HG02970 (cell line): ENCODE data around the gene C1GALT1C1L.
"Not testable (repeated sequence)": the region's sequence is repeated elsewhere in the genome, so short reads cannot be mapped to it uniquely, and the experiment has no call there.

ENCODE experiments used
- ATAC-seq: cut with Tn5 transposase; IDR thresholded peaks from one replicate; pipeline ENCODE4 v1.9.1; 2021; ENCODE audit warnings: mild to moderate bottlenecking, moderate library complexity, moderate number of reproducible peaks; ENCODE audit not compliant: unreplicated experiment, low FRiP score

C1GALT1C1L gene

DNA sequence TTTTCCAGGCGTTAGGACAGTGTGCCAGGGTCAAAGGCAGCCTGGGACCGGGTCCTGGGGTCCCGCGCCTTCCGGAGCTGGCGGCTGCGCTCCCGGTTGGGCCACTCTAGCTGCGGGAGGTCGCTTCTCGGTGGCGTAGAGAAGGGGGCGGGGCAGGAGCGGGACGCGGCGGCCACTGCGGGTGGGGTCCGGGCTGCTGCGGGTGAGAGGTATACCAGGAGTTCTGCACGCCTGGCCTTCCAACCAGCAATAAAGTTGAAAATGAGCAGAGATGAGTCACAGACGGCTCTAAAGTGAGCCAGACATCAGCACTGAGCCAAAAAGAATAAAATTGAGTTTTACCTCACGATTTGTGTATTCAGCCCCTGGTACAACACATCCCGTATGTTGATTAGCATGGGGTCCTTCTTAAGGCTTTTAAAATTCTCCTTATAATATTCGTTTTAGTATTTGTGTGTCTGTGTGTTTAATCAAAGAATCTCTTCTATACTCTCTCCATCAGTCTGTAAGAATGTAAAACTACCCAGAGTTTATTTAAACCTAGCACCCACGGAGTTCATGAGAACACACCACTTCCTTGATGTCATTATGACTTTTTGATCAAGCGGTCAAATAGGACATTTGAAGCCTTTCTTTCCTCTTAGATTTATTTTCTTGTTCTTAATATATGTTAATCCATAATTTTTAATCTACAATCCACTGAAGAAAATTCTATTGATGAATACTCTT, at the start of gene C1GALT1C1L:
TSS of gene C1GALT1C1L (minus strand) at position 108 of the 729 bp plus-strand sequence. CDS start at position 1, 107 bp downstream.
- no peak for ATAC-seq

DNA sequence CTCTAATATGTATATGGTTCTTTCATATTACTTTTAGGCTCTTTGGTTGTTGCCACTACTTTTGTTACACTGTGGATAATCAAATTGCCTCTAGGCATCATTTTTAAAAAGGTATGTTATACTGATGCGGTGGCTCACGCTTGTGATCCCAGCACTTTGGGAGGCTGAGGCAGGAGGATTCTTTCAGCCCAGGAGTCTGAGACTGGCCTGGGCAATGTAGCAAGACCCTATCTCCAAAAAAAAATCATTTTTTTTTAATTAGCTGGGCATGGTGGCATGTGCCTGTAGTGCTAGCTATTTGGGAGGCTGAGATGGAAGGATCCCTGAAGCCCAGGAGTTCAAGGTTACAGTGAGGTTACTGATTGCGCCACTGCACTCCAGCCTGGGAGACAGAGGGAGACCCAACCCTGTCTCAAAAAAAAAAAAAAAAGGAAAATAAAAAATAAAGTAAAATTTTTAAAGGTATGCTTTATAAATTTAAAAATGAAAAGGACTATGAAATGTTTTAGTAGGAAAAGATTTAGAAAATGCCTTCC, 49.5 kb upstream of the C1GALT1C1L start:
- ATAC-seq = no peak

DNA sequence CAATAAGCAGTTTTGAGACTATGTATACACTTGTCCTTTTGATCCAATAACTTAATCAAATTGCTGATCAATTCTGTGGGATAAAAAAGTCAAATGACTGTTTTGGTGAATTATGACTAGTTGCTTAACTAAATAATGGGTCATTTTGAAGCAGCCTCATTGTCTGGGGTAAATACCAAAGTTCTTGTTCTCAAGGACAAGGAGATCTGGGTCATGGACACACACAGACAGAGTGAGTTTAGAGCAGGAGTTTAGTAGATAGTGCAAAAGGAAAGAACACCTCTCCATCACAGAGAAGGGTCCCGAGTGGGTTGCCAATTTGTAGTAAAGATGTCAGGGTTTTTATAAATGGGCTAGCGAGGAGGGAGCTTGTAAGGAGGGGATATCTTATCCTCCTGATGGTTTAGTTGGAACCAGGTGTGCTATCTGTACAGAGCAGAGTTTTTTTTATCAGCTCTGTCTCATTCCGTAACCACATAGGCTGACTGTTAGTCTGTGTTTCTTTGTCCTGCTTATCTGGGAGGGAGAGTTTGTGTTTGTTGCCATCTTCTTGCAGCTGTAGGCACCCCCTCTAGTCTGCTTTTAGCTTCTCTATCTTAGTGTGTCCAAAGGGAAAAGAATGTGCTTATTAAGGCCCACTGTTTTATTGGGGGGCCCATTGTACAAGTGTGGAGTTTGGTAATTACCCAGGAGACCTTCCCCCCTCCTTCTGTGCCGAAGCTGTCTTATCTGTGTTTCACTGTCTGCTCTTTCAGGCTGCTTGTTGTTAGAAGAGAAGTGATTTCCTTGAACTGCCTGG, 48.7 kb upstream of the C1GALT1C1L start:
- no peak for ATAC-seq

DNA sequence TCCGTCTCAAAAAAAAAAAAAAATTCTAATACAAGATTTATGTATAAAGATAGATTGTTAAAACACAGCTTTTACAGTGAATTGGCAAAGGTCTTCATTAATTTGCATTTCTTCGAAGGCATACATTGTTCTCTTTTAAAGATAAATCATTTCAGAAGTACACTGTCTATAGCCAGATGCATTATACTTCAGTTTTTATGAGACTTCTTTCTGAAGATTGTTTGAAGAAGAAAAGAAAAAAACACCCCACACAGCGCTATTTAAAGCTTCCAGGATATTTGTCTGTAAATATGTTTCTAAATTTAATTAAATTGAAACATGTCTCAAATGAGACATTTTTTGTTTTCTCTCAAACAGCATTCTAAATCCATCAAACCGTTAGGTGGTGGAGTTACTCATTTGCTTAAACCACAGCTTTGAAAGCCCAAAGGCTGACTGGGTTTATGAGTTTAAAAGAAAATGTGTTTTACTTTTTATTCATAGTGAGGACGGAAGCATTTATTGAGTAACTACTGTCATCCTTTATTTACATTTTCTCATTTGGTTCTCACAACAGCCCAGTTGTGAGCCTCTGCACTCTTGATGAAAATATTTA, 42.4 kb upstream of the C1GALT1C1L start:
- ATAC-seq = no peak

DNA sequence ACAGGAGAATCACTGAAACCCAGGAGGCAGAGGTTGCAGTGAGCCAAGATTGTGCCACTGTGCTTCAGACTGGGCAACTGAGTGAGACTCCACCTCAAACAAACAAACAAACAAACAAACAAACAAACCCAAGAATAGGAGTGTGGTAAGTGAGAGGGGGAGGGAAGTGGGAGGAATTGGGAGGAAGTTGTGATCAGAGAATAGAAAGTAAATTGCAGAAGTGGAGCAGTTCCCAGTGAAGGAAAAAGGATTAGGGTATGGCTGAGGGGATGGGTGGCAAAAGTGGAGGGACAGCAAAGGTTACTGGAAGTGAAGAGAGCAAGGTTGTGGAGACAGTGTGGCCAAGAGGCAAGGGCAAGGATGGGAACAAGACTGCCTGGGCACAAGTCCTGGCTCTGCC, 41.1 kb upstream of the C1GALT1C1L start:
- no peak for ATAC-seq

DNA sequence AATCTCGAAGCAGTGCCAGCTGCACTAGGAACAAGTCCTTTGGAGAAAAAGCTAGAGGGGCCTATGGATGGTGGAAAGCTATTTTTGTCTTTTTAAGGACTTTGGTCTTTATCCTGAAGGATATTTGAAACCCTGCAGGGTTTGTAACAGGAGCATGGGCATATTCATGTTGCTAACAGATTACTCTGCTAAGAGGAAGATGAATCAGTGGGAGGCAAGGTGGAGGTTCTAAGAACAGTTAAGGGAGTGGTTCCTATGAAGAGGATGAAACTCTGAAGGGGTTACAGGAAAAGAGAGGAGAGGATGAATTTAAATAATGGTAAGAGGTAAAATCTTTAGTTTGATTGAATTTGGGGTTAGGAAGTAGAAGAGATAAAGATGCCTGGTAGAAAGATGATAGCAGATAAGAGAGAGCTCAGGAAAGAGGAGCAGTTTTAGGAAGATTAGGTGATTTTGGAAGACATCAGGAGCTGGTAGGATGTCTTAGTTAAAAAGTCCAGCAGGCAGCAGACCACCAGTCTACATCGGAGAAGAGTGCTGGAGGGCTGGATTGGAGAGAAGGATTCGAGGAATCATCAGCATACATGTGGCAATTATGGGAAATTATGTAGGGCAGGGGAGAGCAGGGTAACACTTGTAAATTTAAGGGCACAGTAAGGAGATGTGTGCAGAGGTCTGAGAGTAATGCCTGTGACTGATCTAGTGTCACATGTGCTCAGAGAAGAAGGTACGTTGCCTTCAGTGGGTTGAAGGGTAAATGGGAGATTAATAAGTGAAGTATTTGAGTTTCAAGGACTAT, 39.3 kb upstream of the C1GALT1C1L start:
- ATAC-seq = no peak

DNA sequence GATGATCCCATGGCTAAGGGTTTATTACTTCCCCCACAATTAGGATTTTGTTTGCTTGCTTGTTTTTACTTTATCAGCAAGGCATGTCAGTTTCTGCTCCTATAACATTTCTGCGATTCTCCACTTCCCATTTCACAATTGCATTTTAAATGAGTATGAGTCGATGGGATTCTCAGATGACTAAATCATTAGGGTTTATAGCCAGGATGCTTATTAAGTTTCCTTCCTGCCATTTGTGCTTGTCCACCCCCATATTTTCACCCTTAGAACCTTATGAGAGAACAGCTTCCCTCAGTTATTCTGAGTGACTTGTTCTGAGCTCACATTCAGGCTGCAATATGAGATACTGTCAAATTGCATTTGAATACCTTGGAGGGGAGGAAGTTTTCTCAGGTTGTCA, 37.9 kb upstream of the C1GALT1C1L start:
- ATAC-seq = no peak

DNA sequence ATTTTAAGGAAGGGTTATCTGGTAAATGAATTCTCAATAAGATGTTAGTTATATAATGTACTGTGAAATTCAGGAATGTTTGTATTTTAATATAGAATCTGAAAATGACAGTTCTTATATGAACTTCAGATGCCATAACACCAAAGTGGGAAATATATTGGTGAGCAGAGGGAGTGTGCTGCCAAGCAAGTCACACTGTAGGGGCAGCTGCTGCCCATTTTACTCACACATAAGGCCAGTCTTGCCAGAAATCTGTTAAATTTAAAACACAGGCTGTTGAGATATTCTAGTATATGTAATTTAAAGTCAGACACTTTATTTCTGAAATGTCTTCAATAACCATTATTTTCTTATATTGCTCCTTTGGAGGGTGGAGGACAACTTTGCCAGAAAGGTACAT, 34.6 kb upstream of the C1GALT1C1L start:
- ATAC-seq = no peak

DNA sequence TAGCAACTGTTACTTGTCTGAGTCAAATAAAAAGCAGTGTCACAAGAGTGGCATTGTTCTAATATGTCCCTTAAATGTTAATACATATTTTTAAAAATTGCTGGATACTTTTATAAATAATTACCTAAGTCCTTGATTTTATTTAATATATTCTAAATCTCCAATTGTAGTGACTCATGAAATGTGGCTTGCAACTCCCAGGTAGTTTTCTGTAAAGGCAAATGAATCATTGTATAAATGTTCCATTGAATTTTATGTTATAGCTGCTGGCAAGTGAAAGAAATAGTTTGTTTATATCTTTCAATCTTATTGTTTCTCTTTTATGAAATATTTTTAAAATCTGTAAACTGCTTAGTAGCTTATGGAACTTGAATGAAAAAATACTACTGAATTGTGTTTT, 32.7 kb upstream of the C1GALT1C1L start:
- no peak for ATAC-seq

DNA sequence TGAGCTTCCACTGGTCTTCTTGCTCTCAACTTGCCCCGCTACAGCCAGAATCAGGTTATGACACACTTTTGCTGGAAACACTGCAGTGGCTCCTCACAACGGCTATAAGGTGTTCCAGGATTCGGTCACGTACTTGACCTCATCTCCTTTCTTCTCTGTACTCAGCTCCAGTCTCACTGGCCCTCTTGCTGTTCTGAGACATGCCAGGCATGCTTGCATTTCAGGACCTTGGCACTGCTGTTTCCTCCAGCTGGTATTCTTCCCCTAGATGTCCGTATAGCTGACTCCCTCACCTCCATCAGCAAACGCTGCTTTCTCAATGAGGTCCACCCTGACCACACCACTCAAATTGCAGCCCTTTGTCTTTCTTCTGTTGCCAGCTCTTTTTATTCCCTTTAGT, 31.9 kb upstream of the C1GALT1C1L start:
- ATAC-seq = no peak

DNA sequence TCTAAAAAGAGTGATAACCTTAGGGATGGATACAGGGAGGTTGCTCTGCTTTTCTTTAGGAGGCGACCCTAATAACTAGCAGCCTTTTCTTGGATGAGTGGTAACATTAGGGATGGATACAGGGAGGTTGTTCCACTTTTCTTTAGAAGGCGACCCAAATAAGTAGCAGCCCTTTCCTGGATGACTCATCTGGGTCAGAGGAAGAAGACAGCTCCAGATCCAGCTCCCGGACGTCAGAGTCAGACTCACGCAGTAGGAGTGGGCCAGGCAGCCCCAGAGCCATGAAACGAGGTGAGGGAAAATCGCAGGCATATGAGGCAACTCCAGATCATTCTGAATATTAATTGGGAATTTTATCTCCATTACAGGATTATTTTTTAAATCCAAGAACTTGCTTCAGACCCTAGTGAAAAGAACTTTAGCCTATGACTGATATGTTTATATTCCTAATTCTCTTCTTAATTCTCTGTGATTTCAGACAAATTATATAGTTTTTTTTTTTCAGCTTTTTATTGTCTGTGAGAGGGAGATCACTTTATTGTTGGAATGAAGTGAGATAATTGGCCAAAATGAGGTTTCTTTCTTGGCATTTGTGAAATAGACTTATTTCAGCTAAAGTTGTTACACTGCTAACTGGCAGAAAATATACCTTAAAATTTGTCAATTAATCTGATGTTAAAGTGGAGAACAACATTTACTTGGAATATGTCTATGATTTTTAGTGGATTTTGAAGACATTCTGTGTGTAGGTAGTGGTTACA, 31.2 kb upstream of the C1GALT1C1L start:
- no peak for ATAC-seq

DNA sequence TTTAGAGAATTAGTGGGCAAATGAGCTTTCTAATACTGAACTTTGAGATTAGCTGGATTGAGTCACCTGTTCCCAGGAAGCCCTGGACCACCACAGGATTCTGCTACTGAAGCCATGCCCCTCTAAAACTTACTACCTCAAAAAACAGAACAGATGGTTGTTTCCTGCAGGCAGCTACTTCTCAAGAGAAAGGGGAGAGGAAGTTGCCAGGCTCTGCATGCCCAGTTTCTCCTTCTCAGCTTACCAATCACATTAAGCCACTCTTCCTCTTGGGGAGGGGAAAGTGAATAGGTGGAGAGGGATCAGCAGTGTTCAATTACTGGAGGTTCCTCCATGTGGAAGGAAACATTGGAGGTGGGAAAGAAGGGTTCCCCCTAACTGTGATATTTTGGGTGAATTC, 24.9 kb upstream of the C1GALT1C1L start:
- ATAC-seq = no peak

DNA sequence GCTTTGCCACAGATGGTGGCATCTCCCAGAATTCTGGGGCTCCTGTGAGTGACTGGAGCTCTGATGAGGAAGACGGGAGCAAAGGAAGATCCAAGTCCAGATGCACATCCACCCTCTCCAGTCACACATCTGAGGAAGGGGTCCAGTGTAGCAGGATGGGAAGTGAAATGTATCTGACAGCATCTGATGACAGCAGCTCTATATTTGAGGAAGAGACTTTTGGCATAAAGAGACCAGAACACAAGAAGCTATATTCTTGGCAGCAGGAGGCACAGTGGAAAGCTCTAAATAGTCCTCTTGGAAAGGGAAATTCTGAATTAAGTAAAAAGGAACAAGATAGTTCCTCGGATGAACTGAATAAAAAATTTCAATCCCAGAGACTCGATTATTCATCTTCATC, 23.5 kb upstream of the C1GALT1C1L start:
- ATAC-seq = no peak

DNA sequence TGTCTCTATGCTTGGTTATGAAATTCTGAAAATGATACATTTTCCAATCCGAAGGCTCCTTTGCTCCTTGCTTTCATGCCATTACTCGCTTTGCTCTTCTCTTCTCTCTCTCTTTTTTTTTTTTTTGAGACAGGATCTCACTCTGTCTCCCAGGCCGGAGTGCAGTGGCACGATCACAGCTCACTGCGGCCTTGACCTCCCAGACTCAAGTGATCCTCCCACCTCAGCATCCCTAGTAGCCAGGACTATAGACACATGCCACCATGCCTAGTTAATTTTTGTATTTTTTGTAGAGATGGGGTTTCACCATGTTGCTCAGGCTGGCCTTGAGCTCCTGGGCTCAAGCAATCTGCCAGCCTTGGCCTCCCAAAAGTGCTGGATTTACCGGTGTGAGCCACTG, 21.9 kb upstream of the C1GALT1C1L start:
- not testable (repeated sequence) for ATAC-seq

DNA sequence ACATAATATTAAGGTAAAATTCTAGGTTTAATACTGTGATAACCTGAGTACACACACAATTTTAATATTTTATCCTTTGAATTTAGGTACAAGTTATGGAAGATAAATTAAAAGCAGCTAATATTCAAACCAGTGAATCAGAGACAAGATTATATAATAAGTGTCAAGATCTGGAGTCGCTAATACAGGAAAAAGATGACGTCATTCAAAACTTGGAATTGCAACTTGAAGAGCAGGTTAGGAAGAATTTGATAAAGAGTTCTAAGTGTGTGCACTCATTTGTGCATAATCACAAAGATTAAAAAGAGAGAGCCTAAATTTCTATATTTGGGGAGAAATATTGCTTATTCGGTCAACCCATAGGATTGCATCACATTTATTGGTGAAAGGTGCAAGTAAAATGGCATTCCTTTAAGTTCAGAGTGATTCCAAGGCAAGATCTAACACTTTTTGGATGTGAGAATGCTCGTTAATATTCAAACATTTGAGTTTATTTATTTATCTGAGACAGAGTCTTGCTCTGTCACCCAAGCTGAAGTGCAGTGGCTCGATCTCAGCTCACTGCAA, 16.3 kb upstream of the C1GALT1C1L start:
- no peak for ATAC-seq

DNA sequence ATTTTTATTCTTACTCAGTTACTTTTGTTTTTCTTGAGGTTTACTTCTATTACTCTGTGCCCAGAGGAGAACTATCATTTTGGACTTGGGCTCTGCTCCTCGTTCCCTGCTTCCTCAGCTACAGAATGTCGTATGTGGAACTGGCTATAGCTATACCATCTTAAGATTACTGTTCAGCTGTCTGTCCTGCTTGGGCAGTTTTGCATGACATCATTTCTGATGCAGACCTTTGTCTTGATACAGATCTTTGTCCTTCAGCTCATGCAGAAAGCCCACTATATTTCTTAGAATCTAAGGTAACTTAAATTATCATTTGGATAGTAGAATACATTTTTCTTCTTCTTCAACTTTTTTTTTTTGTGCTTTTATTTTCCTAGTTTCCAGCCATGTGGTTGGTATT, 13.8 kb upstream of the C1GALT1C1L start:
- ATAC-seq = no peak

DNA sequence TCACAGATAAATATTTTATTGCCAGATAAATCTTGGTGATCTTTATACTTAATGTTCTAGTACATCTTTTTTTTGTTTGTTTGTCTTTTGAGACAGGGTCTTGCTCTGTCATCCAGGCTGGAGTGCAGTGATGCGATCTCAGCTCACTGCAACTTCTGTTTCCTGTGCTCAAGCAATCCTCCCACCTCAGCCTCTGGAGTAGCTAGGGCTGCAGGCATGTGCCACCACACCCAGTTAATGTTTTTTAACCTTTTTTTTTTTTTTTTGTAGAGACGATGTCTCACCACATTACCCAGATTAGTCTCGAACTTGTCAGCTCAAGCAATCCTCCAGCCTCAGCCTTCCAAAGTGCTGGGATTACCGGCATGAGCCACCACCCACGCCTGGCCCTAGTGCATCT, 9.1 kb upstream of the C1GALT1C1L start:
- ATAC-seq = no peak

DNA sequence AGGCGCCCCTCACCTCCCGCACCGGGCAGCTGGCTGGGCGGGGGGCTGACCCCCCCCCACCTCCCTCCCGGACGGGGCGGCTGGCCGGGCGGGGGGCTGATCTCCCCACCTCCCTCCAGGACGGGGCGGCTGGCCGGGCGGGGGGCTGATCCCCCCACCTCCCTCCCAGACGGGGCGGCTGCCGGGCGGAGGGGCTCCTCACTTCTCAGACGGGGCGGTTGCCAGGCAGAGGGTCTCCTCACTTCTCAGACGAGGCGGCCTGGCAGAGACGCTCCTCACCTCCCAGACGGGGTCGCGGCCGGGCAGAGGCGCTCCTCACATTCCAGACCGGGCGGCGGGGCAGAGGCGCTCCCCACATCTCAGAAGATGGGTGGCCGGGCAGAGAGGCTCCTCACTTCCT, 1.6 kb upstream of the C1GALT1C1L start:
- ATAC-seq = not testable (repeated sequence)

DNA sequence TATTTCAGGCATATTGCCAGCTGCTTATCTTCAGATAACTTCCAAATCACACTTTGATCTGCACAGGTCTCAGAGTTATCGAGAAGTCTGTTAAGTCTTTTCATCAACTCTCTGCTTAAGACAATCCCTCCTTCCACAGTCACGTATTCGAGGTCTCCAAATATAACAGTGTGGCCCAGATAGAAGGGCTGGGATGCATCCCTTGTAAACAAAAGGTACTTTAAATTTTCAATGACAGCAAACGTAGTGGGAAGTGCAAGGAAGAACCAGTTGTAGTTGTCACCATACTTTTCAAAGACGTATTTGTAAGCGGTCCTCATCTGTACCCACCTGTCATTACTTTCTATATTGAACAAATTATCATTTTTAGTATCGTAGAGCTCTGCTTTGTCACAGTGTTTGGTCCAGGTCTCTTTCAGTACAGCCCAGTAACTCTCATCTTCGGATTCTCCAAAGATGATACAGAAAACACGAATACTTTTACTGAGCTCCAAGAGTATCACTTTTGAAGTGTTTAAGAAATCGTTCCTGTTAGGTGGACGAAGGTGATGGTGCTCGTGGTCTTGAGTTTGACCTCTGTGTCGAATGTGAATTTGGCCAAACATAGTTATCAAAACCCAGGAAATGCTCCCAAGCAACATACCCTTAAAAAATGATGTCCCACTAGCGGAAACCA, 445 bp downstream of the C1GALT1C1L start:
- no peak for ATAC-seq
